ENCODE results near the gene GET3.
"Not testable (repeated sequence)": the region's sequence is repeated elsewhere in the genome, so short reads cannot be mapped to it uniquely, and the experiment has no call there.

The GET3 gene

GRCh38 chr19:12720296-12720695, 17.0 kb upstream of the GET3 start:
- no peak for DNase-seq

- DNase-seq, result no peak
Measured at GRCh38 chr19:12720851-12721655, 16.2 kb upstream of the GET3 start.

DNA sequence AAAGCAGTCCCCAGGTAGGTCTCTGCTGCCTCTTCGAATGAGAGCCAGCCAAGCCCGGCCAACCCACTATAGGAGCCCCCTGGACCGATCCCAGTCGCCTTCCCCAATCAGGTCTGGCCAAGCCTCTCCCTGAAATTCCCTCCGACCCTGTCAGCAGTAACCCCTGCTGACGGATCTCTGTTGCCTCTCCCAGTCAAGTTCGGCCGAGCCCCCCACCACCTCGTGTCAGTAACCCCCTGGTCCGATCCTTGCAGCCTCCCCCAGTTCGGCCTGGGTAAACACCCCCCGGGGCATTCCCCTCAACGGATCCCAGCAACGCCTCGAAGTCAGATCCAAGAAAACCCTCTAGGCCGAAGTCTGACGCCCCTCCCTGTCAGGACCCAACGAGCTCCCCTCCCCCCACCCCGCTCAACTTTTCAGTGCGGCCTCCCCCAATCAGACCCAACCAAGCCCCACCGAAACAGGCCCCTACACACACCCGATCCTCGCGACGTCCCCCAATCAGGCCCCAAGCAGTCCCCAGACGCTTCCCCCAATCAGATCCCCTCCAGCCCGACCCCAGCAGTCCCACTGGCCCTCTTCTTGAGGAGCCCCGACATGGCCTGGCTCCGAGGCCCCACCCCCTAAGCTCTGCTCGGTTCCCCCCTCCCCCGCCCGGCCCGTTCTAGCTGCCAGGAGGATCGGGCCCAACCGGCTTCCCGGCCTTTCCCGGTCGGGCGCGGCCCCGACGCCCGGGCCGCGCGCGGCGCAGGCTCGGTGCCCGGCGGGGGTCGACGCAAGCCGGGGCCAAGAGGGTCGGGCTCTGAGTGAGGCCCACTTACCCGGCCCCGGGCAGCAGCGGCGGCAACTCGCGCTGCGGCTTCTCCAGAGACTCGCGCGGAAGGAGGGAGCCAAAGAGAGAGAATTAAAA, 15.4 kb upstream of the GET3 start:
- DNase-seq, result peak; percentile 39

DNA sequence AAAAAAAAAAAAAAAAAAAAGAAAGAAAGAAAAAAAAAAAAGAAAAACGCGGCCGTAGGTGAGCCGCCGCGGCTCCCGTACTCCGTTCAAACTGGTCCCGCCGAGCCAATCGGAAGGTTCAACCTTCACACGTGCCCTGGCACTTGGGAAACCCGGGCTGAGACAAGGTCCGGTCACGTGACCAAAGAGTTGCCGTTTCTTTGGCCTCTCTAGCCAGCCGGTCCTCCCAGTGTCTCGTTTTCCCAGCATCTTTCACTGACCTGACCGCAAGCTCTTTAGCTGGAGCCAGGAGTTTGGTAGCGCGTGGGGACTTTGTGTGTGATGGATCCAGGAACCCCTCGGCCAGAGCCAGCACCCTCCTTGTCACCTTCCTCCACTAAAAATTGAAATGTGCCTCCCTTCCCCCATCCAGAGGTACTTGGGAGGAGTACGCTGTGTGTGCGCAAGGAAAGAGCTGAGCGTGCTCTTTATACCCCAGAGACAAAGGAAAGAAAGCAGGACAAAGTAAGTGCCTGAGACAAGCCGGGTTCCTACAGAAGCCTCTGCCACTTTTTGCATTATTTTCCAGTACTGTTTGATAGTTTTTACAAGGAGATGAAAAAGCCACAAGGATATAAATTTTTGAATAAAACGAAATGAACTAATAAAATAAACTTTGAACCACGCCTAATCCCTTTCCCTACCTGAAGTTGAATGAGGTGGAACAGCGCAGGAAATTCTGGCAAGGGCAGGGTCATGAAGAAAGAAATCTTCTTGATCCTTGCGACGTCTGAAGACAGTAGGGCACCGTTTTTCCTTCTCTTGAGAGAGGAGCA, 14.5 kb upstream of the GET3 start:
- peak; percentile 98 for DNase-seq

DNA sequence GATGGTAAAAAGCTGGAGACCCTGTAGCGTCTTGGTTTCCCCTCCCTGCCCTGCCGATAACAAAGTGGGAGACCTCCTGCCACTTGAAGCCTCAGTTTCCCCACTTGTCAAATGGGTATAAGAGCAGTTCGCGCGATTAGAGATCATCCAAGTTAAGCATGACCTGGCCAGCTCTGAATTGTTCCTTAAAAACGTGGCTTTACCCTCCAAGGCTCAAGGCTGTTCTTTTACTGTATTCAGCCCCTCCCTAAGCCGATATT, 14.0 kb upstream of the GET3 start:
- DNase-seq, result no peak

- DNase-seq, result peak; percentile 33
Measured at GRCh38 chr19:12723641-12724426, 13.5 kb upstream of the GET3 start, which contains the start of gene TNPO2. TSS of gene TNPO2 (minus strand) at chr19:12723932. CDS start at chr19:12720977, 2,955 bp downstream.

DNA sequence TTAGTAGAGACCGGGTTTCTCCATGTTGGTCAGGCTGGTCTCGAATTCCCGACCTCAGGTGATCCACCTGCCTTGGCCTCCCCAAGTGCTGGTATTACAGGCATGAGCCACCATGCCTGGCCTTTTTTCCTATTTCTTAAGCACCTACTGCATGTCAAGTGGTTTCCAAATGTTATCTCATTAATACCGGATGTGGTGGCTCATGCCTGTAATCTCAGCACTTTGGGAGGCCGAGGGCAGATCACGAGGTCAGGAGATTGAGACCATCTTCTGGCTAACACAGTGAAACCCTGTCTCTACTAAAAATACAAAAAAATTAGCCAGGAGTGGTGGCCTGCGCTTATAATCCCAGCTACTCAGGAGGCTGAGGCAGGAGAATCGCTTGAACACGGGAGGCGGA, 11.7 kb upstream of the GET3 start:
- DNase-seq, result not testable (repeated sequence)

GRCh38 chr19:12726988-12727316, 10.3 kb upstream of the GET3 start:
- DNase-seq, result no peak

DNA sequence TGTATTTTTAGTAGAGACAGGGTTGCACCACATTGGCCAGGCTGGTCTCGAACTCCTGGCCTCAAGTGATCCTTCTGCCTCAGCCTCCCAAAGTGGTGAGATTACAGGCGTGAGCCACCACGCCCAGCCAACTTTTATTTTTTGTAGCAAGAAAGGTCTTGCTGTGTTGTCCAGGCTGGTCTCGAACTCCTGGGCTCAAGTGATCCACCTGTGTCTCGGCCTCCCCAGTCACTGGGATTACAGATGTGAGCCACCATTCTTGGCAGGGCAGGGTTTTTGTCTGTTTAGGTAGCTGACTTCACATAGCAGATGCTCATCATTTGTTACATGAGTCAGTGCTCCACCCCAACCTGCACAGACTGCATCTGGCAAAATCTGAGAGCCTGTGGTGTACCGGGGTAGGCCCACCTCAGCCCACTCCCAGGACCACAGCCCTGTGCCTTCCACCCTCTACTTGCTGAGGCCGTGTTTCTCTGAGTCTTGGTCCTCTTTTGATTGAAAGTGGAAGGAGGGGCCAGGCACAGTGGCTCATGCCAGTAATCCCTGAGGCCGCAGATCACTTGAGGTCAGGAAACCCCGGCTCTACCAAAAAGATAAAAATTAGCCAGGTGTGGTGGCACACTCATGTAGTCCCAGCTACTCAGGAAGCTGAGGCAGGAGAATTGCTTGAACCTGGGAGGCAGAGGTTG, 9.4 kb upstream of the GET3 start:
- no peak for DNase-seq

DNA sequence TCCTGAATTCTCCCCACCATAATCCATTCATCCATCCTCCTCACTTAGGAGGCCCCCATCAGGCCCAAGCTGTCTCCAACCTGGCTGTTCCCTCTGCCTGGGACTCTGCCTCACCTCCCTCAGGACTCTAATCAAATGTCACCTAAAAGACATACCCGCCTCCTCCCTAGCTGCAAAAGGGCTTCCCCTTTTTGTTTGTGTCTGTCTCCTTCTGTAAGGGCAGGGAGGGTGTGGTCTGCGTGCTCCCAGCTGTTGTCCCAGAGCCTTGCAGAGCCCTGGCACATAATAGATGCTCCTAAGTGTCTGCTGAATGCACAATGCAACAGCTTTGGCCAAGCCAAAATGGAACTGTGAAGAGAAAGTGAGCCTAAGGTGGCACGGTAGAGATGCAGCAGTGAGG, 7.2 kb upstream of the GET3 start:
- DNase-seq, result no peak

GRCh38 chr19:12731337-12731736, 6.0 kb upstream of the GET3 start:
- no peak for DNase-seq

DNA sequence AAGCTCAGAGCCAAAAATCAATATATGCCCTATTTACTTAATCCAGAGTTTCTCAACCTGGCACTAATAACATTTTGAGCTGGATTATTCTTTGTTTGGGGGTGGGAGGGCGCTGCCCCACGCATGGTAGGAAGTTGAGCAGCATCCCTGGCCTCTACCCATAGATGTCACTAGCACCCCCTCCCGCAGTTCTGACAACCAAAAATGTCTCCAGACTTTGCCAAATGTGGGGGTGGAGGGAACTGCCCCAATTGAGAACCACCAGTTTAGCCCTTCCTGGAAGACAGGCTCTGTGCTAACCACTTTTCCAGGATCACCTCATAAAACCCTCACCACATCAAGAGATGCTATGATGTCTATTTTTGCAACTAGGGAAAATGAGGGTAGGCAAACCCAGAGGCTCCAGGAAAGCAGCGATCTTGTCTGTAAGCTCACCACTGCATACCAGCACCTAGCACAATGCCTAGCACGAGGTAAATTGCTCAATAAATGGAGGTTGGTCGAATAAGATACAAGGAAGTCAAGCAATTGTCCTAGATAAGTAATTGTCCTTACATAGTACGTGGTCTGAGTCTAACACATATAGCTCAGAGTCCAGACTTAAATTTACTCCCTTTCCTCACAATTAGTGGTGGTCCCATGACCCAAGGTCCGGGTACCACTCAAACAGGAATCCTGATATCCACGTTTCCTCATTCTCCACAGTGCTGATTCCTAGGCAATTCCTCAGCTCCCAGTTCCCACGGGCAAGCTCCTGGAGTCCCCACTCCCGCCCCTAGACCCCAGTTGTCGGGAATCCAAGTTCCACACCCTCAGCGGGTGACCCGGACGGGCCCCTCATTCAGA, 3.7 kb upstream of the GET3 start:
- no peak for DNase-seq

DNA sequence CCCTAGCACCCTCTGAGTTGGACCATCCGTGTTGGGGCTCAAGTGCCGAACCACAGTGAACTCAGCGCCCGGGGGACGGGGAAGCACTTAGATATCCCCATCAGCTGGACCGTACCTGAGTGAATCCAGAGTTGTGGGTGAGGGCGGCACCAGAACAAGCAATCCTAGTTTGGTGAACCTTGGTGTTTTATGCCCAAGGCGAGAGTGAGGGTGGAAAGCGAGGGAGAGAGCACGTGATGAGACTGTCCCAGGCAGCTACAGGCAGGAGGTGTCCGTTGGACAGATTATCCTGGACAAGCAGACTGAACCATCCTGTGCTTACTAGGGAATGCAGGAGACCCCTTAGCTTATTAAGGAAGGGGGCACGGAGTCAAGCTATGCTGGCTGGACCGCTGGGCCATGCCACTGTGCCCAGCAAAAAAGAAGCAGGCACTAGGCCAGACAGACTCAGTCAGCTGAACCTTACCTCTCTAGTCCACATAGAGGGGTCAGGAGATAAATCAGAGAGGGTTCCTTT, 596 bp downstream of the GET3 start:
- DNase-seq, result no peak

DNA sequence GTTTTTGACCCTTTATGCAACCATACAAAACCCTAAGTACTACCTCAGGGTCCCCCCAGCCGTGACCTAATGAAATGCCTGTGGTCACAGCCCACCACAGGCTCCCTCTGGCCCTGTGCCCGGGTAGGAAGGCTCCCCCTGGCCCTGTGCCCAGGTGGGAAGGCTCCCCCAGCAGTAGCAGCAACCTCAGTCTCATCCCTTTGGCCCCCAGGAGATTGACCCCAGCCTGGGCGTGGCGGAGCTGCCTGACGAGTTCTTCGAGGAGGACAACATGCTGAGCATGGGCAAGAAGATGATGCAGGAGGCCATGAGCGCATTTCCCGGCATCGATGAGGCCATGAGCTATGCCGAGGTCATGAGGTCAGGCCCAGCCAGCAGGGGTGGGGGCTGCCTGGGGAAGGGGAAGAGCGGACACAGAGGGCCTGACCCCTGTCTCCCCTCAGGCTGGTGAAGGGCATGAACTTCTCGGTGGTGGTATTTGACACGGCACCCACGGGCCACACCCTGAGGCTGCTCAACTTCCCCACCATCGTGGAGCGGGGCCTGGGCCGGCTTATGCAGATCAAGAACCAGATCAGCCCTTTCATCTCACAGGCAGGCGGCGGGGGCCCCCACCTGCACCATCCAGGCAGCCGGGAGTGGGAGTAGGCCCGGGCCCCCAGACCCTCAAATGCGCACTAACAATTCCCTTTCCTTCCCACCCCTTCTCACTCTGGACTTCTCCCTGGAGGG, 8.0 kb downstream of the GET3 start:
- DNase-seq, result no peak

- DNase-seq, result no peak
Measured at GRCh38 chr19:12748489-12748888, 11.2 kb downstream of the GET3 start.

- no peak for DNase-seq
Measured at GRCh38 chr19:12749938-12750521, 12.7 kb downstream of the GET3 start.

- DNase-seq, result no peak
Measured at GRCh38 chr19:12750851-12751250, 13.6 kb downstream of the GET3 start.

- DNase-seq, result no peak
Measured at GRCh38 chr19:12751635-12752034, 14.3 kb downstream of the GET3 start, which contains the start of gene BEST2. TSS of gene BEST2 (plus strand) at chr19:12751791. CDS start at chr19:12752593, 802 bp downstream.

DNA sequence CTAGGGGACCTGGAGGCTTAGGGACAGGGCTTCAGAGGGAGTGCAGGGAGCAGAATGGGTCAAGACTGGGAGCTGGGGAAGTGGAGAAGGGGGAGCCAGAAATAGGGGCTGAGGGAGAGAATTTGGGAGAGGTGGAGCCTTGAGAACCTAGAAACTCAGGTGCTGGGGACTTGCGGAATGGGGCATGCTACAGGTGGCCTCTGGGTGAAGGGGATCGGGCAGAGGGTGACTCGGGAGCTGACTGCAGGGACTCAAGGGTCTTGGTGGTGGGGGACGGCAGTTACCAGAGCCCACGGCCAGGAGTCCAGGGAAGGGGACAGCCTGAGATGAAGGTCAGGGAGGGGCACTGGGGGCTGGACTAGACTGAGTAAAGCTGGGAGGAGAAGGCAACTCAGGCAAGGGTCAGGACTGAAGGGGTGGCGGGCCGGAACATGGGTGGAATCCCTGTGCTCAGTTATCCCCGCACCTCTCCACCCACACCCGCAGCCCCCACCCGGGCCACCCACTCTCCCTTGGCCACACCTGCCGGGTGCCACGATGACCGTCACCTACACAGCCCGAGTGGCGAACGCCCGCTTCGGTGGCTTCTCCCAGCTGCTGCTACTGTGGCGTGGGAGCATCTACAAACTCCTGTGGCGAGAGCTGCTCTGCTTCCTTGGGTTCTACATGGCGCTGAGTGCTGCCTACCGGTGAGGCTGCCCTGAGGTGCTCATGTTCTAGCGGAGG, 14.9 kb downstream of the GET3 start:
- DNase-seq, result no peak

All from NCI-H1436 (cell line).